ENCODE results near the gene SFRP4. TPM values are rescaled to one million over a fixed set of nuclear protein-coding genes. Genes with fewer than 3 reads are reported as not detected.

The SFRP4 gene
- total RNA-seq, 1 experiment from 2014 or later = not detected

- Histone ChIP-seq H4K5ac (ENCODE audit: insufficient read length, low read depth, low read length) (no peak overlapping the region), H3K4me2 (ENCODE audit: insufficient read depth, insufficient read length, low read length) (no peak overlapping the region), H3K4ac (ENCODE audit: low read depth, low read length) (no peak overlapping the region), H3K27ac (ENCODE audit: insufficient read length, low read depth, low read length) (no peak overlapping the region), H2BK20ac (ENCODE audit: low read depth, low read length, poor library complexity, severe bottlenecking) (no peak overlapping the region), H3K79me1 (ENCODE audit: insufficient read depth, low read depth, low read length, poor library complexity, severe bottlenecking) (no peaks in the 10 kb centered on the region), H2BK120ac (ENCODE audit: low read depth, low read length, poor library complexity, severe bottlenecking) (no peak overlapping the region), H2AK5ac (ENCODE audit: insufficient read length, low read length) (no peak overlapping the region), H3K14ac (ENCODE audit: insufficient read depth, low read length) (no peak overlapping the region), H3K56ac (ENCODE audit: insufficient read length, low read depth, low read length) (no peak overlapping the region), H2BK15ac (ENCODE audit: low read depth, low read length) (no peak overlapping the region), H4K20me1 (ENCODE audit: control insufficient read depth, insufficient read depth, insufficient read length) (no peaks in the 10 kb centered on the region), H3K23me2 (ENCODE audit: insufficient read length, low read depth, low read length, poor library complexity, severe bottlenecking) (no peaks in the 10 kb centered on the region), H4K91ac (ENCODE audit: insufficient read length, low read depth, low read length) (no peak overlapping the region), H3K18ac (ENCODE audit: insufficient read length, low read depth, low read length) (no peak overlapping the region), H3K27me3 (ENCODE audit: insufficient read depth, low read length) (no peaks in the 10 kb centered on the region), H4K8ac (replicated peaks; ENCODE audit: insufficient read length, low read depth, low read length) (no peak overlapping the region), H2AFZ (ENCODE audit: low read length) (no peak overlapping the region), H3T11ph (ENCODE audit: low read length) (no peak overlapping the region), H3K23ac (ENCODE audit: insufficient read length, low read depth, low read length) (no peak overlapping the region), H3K9me3 (ENCODE audit: control insufficient read depth, low read depth, low read length) (no peaks in the 10 kb centered on the region), H3K79me2 (ENCODE audit: insufficient read depth, low read length) (0 out of 2 replicates have a peak, but pooled peaks cover 1% of the 10 kb centered on the region), H3K9ac (ENCODE audit: extremely low read depth, insufficient read length, low read length) (no peak overlapping the region), H2BK12ac (ENCODE audit: insufficient read length, low read depth, low read length) (no peak overlapping the region), H3K4me1 (ENCODE audit: insufficient read depth, low read length) (no peaks in the 10 kb centered on the region), H2BK5ac (ENCODE audit: insufficient read length, low read length) (no peak overlapping the region)
- Mint-ChIP-seq H3K9me3 (no peaks in the 10 kb centered on the region), H3K27me3 (ENCODE audit: low read depth) (no peaks in the 10 kb centered on the region), H3K4me3 (no peak overlapping the region), H3K27ac (no peak overlapping the region), H3K4me1 (no peaks in the 10 kb centered on the region), H3K36me3 (ENCODE audit: insufficient read depth in 1 of 3, low read depth in 3 of 3) (no peaks in the 10 kb centered on the region)
- TF ChIP-seq, protein P1, sequence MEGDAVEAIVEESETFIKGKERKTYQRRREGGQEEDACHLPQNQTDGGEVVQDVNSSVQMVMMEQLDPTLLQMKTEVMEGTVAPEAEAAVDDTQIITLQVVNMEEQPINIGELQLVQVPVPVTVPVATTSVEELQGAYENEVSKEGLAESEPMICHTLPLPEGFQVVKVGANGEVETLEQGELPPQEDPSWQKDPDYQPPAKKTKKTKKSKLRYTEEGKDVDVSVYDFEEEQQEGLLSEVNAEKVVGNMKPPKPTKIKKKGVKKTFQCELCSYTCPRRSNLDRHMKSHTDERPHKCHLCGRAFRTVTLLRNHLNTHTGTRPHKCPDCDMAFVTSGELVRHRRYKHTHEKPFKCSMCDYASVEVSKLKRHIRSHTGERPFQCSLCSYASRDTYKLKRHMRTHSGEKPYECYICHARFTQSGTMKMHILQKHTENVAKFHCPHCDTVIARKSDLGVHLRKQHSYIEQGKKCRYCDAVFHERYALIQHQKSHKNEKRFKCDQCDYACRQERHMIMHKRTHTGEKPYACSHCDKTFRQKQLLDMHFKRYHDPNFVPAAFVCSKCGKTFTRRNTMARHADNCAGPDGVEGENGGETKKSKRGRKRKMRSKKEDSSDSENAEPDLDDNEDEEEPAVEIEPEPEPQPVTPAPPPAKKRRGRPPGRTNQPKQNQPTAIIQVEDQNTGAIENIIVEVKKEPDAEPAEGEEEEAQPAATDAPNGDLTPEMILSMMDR (conservative IDR thresholded peaks at IDR 0.05) = no peak
- DNase-seq = no peak
- no CpG with 5 or more reads among the region's 9 CpGs for WGBS (ENCODE audit: extremely low coverage, insufficient read length, low lambda C conversion rate)
These were observed 16.5 kb upstream of the SFRP4 start for GRCh38 chr7:37933018-37933566.
